K562 (cell line): ENCODE measurements around the gene TXNDC8. TPM values are rescaled to one million over a fixed set of nuclear protein-coding genes. Genes with fewer than 3 reads are reported as not detected.

Experiments used
- ARID2 ChIP-seq: fragments of 450-650 bp; IDR thresholded peaks from 2 replicates; pipeline ENCODE4 v1.6.1; 2017; ENCODE audit warnings: antibody characterized with exemption, mild to moderate bottlenecking
- SNIP1 ChIP-seq: fragments of 450-650 bp; IDR thresholded peaks from 2 replicates; pipeline ENCODE4 v1.7.1; 2017; ENCODE audit warnings: low read depth, mild to moderate bottlenecking
- ZNF12 ChIP-seq: sonication (generic); formaldehyde crosslinking; IDR thresholded peaks from 2 replicates; pipeline ENCODE4 v1.4.0; 2020; ENCODE audit warnings: mild to moderate bottlenecking, missing genetic modification reagents
- ZNF668 ChIP-seq: fragments of 250-450 bp; sonication (Bioruptor Pico); IDR thresholded peaks from 2 replicates; pipeline ENCODE4 v1.8.0; 2022; ENCODE audit warnings: mild to moderate bottlenecking, inconsistent platforms
- ZNF79 ChIP-seq: fragments of 250-450 bp; sonication (Bioruptor Pico); IDR thresholded peaks from 2 replicates; pipeline ENCODE4 v1.4.0; 2020; ENCODE audit warnings: low read depth, mild to moderate bottlenecking, moderate library complexity
- polyA plus RNA-seq, 8 experiments: library from polyadenylated mRNA; depleted of rRNA in 4 of 8; stranded (reverse) in 5 of 8; unstranded in 3 of 8; fragments of >200 nt; fragmentation: Nextera tagmentation in 2 of 8; fragmentation: Illumina TruSeq in 1 of 8; extraction: Ambion mirVana in 2 of 8; extraction: Trizol in 1 of 8; gene quantifications; 2 replicates each; pipeline versions ENCODE4 v1.2.1 to v1.2.3, GENCODE V29; 2011 to 2014; ENCODE audit warnings: inconsistent platforms in 1 of 8, missing spikeins in 1 of 8
- total RNA-seq, 7 experiments: library from RNA; depleted of rRNA in 6 of 7; stranded (reverse); fragments of >200 nt in 6 of 7; fragmentation: Illumina TruSeq in 2 of 7; extraction: Trizol in 2 of 7; gene quantifications; 2 replicates each; pipeline versions ENCODE4 v1.2.1 to v1.2.3, GENCODE V29; 2011 to 2021; ENCODE audit warnings: low replicate concordance in 1 of 7
- TF ChIP-seq, protein P1 (sequence below): sonication (generic); IDR thresholded peaks from 2 replicates; pipeline ENCODE4 v1.6.1; 2016
- TF ChIP-seq, protein P2 (sequence below): fragments of 250-450 bp; sonication (Bioruptor Pico); IDR thresholded peaks from 2 replicates; pipeline ENCODE4 v1.9.0; 2021; ENCODE audit warnings: mild to moderate bottlenecking
- TF ChIP-seq, protein P3 (sequence below): fragments of 250-450 bp; sonication (Bioruptor Pico); IDR thresholded peaks from 2 replicates; pipeline ENCODE4 v1.8.0; 2022; ENCODE audit warnings: moderate library complexity, mild to moderate bottlenecking, inconsistent platforms
- TF ChIP-seq, protein P4 (sequence below): fragments of 450-650 bp; IDR thresholded peaks from 2 replicates; pipeline ENCODE4 v1.6.1; 2016; ENCODE audit warnings: low read depth
- TF ChIP-seq, protein P5 (sequence below): sonication (generic); formaldehyde crosslinking; IDR thresholded peaks from 2 replicates; pipeline ENCODE4 v1.8.1; 2023; ENCODE audit warnings: mild to moderate bottlenecking, missing genetic modification reagents, moderate library complexity
- TF ChIP-seq, protein P6 (sequence below), 2 experiments: IDR thresholded peaks in 1 of 2; conservative IDR thresholded peaks in 1 of 2; 2 replicates each; pipeline ENCODE4 v1.6.1; 2016; ENCODE audit warnings: low read depth in 2 of 2, mild to moderate bottlenecking in 1 of 2, missing compliant biosample characterization in 1 of 2, missing genetic modification characterization in 1 of 2, moderate library complexity in 1 of 2

TXNDC8 gene
- total and polyA plus RNA-seq, 9 of the 15 experiments (the other 6 are each of a cell fraction or from before 2014, with no cell fraction given): not detected

DNA sequence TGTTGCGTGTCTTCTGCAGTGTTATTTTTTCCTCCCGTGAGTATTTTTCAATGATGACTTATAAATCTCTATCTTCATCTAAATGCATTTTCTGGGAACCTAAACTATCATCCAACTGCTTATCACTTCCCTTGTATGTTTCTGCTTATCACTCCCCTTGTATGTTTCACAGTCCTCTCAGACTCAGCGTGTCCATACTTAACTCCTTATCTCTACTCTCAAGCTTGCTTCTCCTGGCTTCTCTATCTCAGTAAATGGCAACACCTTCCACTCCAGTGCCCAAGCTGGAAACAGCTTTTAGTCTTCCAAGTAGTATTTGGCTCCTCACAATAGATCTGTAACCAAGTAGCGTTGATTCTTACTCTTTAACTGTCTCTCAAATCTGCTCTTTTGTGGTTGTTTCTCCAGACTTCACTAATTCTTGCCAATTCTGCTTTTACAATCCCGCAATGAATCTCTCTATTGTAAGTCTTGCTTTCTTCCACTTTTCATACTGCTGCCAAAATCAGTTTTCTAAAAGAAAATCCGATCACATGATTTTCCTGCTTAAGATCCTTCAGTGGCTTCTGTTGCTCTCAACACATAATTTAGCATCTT, 33.8 kb upstream of the TXNDC8 start (continued):
- TF ChIP-seq ZNF668 (CRISPR knock-in tag): peak; percentile 84; the same call in 1 of the 2 replicates
- TF ChIP-seq ARID2: no peak
- no peak for TF ChIP-seq SNIP1
- no peak for TF ChIP-seq ZNF79 (CRISPR knock-in tag)
- TF ChIP-seq, protein P1, sequence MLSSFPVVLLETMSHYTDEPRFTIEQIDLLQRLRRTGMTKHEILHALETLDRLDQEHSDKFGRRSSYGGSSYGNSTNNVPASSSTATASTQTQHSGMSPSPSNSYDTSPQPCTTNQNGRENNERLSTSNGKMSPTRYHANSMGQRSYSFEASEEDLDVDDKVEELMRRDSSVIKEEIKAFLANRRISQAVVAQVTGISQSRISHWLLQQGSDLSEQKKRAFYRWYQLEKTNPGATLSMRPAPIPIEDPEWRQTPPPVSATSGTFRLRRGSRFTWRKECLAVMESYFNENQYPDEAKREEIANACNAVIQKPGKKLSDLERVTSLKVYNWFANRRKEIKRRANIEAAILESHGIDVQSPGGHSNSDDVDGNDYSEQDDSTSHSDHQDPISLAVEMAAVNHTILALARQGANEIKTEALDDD: peak; percentile 98
- TF ChIP-seq, protein P2, sequence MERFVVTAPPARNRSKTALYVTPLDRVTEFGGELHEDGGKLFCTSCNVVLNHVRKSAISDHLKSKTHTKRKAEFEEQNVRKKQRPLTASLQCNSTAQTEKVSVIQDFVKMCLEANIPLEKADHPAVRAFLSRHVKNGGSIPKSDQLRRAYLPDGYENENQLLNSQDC (CRISPR knock-in tag): 0 out of 2 replicates have a peak, but pooled peaks have one; percentile 38
- TF ChIP-seq ZNF12: no peak
- TF ChIP-seq, protein P3, sequence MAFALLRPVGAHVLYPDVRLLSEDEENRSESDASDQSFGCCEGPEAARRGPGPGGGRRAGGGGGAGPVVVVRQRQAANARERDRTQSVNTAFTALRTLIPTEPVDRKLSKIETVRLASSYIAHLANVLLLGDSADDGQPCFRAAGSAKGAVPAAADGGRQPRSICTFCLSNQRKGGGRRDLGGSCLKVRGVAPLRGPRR (CRISPR knock-in tag): no peak
- TF ChIP-seq, protein P4, sequence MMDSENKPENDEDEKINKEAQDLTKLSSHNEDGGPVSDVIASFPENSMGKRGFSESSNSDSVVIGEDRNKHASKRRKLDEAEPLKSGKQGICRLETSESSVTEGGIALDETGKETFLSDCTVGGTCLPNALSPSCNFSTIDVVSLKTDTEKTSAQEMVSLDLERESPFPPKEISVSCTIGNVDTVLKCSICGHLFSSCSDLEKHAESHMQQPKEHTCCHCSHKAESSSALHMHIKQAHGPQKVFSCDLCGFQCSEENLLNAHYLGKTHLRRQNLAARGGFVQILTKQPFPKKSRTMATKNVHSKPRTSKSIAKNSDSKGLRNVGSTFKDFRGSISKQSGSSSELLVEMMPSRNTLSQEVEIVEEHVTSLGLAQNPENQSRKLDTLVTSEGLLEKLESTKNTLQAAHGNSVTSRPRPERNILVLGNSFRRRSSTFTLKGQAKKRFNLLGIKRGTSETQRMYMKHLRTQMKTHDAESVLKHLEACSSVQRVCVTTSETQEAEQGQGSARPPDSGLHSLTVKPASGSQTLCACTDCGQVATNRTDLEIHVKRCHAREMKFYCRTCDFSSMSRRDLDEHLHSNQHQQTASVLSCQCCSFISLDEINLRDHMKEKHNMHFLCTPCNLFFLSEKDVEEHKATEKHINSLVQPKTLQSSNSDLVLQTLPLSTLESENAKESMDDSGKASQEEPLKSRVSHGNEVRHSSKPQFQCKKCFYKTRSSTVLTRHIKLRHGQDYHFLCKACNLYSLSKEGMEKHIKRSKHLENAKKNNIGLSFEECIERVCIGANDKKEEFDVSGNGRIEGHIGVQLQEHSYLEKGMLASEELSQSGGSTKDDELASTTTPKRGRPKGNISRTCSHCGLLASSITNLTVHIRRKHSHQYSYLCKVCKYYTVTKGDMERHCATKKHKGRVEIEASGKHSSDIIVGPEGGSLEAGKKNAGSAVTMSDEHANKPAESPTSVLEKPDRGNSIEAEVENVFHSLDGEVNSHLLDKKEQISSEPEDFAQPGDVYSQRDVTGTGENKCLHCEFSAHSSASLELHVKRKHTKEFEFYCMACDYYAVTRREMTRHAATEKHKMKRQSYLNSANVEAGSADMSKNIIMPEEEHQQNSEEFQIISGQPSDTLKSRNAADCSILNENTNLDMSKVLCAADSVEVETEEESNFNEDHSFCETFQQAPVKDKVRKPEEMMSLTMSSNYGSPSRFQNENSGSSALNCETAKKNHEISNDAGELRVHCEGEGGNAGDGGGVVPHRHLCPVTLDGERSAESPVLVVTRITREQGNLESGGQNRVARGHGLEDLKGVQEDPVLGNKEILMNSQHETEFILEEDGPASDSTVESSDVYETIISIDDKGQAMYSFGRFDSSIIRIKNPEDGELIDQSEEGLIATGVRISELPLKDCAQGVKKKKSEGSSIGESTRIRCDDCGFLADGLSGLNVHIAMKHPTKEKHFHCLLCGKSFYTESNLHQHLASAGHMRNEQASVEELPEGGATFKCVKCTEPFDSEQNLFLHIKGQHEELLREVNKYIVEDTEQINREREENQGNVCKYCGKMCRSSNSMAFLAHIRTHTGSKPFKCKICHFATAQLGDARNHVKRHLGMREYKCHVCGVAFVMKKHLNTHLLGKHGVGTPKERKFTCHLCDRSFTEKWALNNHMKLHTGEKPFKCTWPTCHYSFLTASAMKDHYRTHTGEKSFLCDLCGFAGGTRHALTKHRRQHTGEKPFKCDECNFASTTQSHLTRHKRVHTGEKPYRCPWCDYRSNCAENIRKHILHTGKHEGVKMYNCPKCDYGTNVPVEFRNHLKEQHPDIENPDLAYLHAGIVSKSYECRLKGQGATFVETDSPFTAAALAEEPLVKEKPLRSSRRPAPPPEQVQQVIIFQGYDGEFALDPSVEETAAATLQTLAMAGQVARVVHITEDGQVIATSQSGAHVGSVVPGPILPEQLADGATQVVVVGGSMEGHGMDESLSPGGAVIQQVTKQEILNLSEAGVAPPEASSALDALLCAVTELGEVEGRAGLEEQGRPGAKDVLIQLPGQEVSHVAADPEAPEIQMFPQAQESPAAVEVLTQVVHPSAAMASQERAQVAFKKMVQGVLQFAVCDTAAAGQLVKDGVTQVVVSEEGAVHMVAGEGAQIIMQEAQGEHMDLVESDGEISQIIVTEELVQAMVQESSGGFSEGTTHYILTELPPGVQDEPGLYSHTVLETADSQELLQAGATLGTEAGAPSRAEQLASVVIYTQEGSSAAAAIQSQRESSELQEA: no peak
- TF ChIP-seq, protein P5, sequence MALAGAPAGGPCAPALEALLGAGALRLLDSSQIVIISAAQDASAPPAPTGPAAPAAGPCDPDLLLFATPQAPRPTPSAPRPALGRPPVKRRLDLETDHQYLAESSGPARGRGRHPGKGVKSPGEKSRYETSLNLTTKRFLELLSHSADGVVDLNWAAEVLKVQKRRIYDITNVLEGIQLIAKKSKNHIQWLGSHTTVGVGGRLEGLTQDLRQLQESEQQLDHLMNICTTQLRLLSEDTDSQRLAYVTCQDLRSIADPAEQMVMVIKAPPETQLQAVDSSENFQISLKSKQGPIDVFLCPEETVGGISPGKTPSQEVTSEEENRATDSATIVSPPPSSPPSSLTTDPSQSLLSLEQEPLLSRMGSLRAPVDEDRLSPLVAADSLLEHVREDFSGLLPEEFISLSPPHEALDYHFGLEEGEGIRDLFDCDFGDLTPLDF (CRISPR knock-in tag): no peak
- TF ChIP-seq, protein P6, sequence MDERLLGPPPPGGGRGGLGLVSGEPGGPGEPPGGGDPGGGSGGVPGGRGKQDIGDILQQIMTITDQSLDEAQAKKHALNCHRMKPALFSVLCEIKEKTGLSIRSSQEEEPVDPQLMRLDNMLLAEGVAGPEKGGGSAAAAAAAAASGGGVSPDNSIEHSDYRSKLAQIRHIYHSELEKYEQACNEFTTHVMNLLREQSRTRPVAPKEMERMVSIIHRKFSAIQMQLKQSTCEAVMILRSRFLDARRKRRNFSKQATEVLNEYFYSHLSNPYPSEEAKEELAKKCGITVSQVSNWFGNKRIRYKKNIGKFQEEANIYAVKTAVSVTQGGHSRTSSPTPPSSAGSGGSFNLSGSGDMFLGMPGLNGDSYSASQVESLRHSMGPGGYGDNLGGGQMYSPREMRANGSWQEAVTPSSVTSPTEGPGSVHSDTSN (CRISPR knock-in tag; IDR thresholded peaks at IDR 0.05; ENCODE audit: low read depth): no peak
- TF ChIP-seq, protein P6 (tag; conservative IDR thresholded peaks at IDR 0.05; ENCODE audit: low read depth): peak; percentile 87
